ENCODE data around the gene ECEL1. TPM values are rescaled to one million over a fixed set of nuclear protein-coding genes. Genes with fewer than 3 reads are reported as not detected.

The ECEL1 gene
- total RNA-seq, 1 donor from 2014 or later: 0.50 TPM

GRCh38 chr2:232482301-232483238 is 5.1 kb downstream of the ECEL1 start:
- DNase-seq (ENCODE audit: low spot score): no peak
- Mint-ChIP-seq H3K27ac (no peak overlapping the region), H3K4me3 (ENCODE audit: low read depth) (no peak overlapping the region), H3K9me3 (no peaks in the 10 kb centered on the region), H3K27me3 (ENCODE audit: low read depth) (peaks cover 17% of the 10 kb centered on the region), H3K36me3 (ENCODE audit: low read depth) (no peaks in the 10 kb centered on the region), H3K4me1 (ENCODE audit: low read depth) (no peaks in the 10 kb centered on the region)
- intact Hi-C loops (cut with micrococcal nuclease): loop anchor here (10.0 kb wide), 1 partner anchor 68 kb away; no protein-coding TSS in a partner anchor

GRCh38 chr2:232481322-232482140 is 6.1 kb downstream of the ECEL1 start:
- no peaks in the 10 kb centered on the region for H3K36me3 Mint-ChIP-seq (ENCODE audit: low read depth)
- no peak overlapping the region for H3K4me3 Mint-ChIP-seq (ENCODE audit: low read depth)
- no peaks in the 10 kb centered on the region for H3K4me1 Mint-ChIP-seq (ENCODE audit: low read depth)
- no peak for DNase-seq (ENCODE audit: low spot score)
- H3K9me3 Mint-ChIP-seq: no peaks in the 10 kb centered on the region
- intact Hi-C loops (cut with micrococcal nuclease): loop anchor here (10.0 kb wide), 1 partner anchor 67 kb away; no protein-coding TSS in a partner anchor
- H3K27ac Mint-ChIP-seq: no peak overlapping the region
- peaks cover 17% of the 10 kb centered on the region for H3K27me3 Mint-ChIP-seq (ENCODE audit: low read depth)

- H3K4me1 Mint-ChIP-seq (ENCODE audit: low read depth): no peaks in the 10 kb centered on the region
- H3K27ac Mint-ChIP-seq: no peak overlapping the region
- H3K27me3 Mint-ChIP-seq (ENCODE audit: low read depth): peaks cover 16% of the 10 kb centered on the region
- no peaks in the 10 kb centered on the region for H3K36me3 Mint-ChIP-seq (ENCODE audit: low read depth)
- no peak overlapping the region for H3K4me3 Mint-ChIP-seq (ENCODE audit: low read depth)
- H3K9me3 Mint-ChIP-seq: no peaks in the 10 kb centered on the region
- intact Hi-C loops (cut with micrococcal nuclease): loop anchor here (10.0 kb wide), 1 partner anchor 66 kb away; no protein-coding TSS in a partner anchor
- no peak for DNase-seq (ENCODE audit: low spot score)
Measured at GRCh38 chr2:232480201-232481190, 7.1 kb downstream of the ECEL1 start.

- Mint-ChIP-seq H3K4me3 (ENCODE audit: low read depth) (no peak overlapping the region), H3K9me3 (no peaks in the 10 kb centered on the region), H3K27me3 (ENCODE audit: low read depth) (peaks cover 6% of the 10 kb centered on the region), H3K27ac (no peak overlapping the region), H3K36me3 (ENCODE audit: low read depth) (no peaks in the 10 kb centered on the region), H3K4me1 (ENCODE audit: low read depth) (no peaks in the 10 kb centered on the region)
- DNase-seq (ENCODE audit: low spot score): no peak
- intact Hi-C loops (cut with micrococcal nuclease): loop anchor here (10.0 kb wide), 1 partner anchor 65 kb away; no protein-coding TSS in a partner anchor
Measured at GRCh38 chr2:232479341-232480200, 8.1 kb downstream of the ECEL1 start.

GRCh38 chr2:232478571-232479340 is 8.9 kb downstream of the ECEL1 start:
- H3K4me1 Mint-ChIP-seq (ENCODE audit: low read depth): no peaks in the 10 kb centered on the region
- no peaks in the 10 kb centered on the region for H3K9me3 Mint-ChIP-seq
- H3K27me3 Mint-ChIP-seq (ENCODE audit: low read depth): peaks cover 2% of the 10 kb centered on the region
- intact Hi-C loops (cut with micrococcal nuclease): no loop called here
- DNase-seq (ENCODE audit: low spot score): no peak
- H3K36me3 Mint-ChIP-seq (ENCODE audit: low read depth): no peaks in the 10 kb centered on the region
- no peak overlapping the region for H3K4me3 Mint-ChIP-seq (ENCODE audit: low read depth)
- H3K27ac Mint-ChIP-seq: no peak overlapping the region

- Mint-ChIP-seq H3K4me3 (ENCODE audit: low read depth) (no peak overlapping the region), H3K27ac (no peak overlapping the region), H3K4me1 (ENCODE audit: low read depth) (no peaks in the 10 kb centered on the region), H3K36me3 (ENCODE audit: low read depth) (no peaks in the 10 kb centered on the region), H3K27me3 (ENCODE audit: low read depth) (peaks cover 5% of the 10 kb centered on the region), H3K9me3 (no peaks in the 10 kb centered on the region)
- DNase-seq (ENCODE audit: low spot score): no peak
- intact Hi-C loops (cut with micrococcal nuclease): no loop called here
Measured at GRCh38 chr2:232477751-232478510, 9.7 kb downstream of the ECEL1 start.

- Mint-ChIP-seq H3K4me1 (ENCODE audit: low read depth) (peaks cover 3% of the 10 kb centered on the region), H3K27ac (no peak overlapping the region), H3K36me3 (ENCODE audit: low read depth) (no peaks in the 10 kb centered on the region), H3K4me3 (ENCODE audit: low read depth) (no peak overlapping the region), H3K27me3 (ENCODE audit: low read depth) (peaks cover 16% of the 10 kb centered on the region), H3K9me3 (peaks cover 6% of the 10 kb centered on the region)
- intact Hi-C loops (cut with micrococcal nuclease): no loop called here
- no peak for DNase-seq (ENCODE audit: low spot score)
Measured at GRCh38 chr2:232476791-232477190, 10.8 kb downstream of the ECEL1 start.

GRCh38 chr2:232476045-232476444 is 11.6 kb downstream of the ECEL1 start:
- Mint-ChIP-seq H3K4me1 (ENCODE audit: low read depth) (peaks cover 3% of the 10 kb centered on the region), H3K9me3 (peaks cover 6% of the 10 kb centered on the region), H3K4me3 (ENCODE audit: low read depth) (no peak overlapping the region), H3K36me3 (ENCODE audit: low read depth) (no peaks in the 10 kb centered on the region), H3K27me3 (ENCODE audit: low read depth) (peaks cover 21% of the 10 kb centered on the region), H3K27ac (no peak overlapping the region)
- no peak for DNase-seq (ENCODE audit: low spot score)
- intact Hi-C loops (cut with micrococcal nuclease): no loop called here

- H3K36me3 Mint-ChIP-seq (ENCODE audit: low read depth): no peaks in the 10 kb centered on the region
- H3K9me3 Mint-ChIP-seq: peaks cover 6% of the 10 kb centered on the region
- intact Hi-C loops (cut with micrococcal nuclease): no loop called here
- H3K4me3 Mint-ChIP-seq (ENCODE audit: low read depth): no peak overlapping the region
- H3K27me3 Mint-ChIP-seq (ENCODE audit: low read depth): peaks cover 31% of the 10 kb centered on the region
- no peak for DNase-seq (ENCODE audit: low spot score)
- no peak overlapping the region for H3K27ac Mint-ChIP-seq
- H3K4me1 Mint-ChIP-seq (ENCODE audit: low read depth): peaks cover 3% of the 10 kb centered on the region
Measured at GRCh38 chr2:232473467-232473890, 14.2 kb downstream of the ECEL1 start.

GRCh38 chr2:232466221-232466620 is 21.4 kb downstream of the ECEL1 start:
- DNase-seq (ENCODE audit: low spot score): no peak
- Mint-ChIP-seq H3K4me1 (ENCODE audit: low read depth) (no peaks in the 10 kb centered on the region), H3K27ac (no peak overlapping the region), H3K4me3 (ENCODE audit: low read depth) (no peak overlapping the region), H3K36me3 (ENCODE audit: low read depth) (no peaks in the 10 kb centered on the region), H3K9me3 (no peaks in the 10 kb centered on the region), H3K27me3 (ENCODE audit: low read depth) (peaks cover 15% of the 10 kb centered on the region)
- intact Hi-C loops (cut with micrococcal nuclease): no loop called here
